Stimulated activated CD4-positive, alpha-beta T cell treated with anti-CD3 and anti-CD28 coated beads, Interleukin-2, amount 100 ng/mL, for 4 hours (primary cell): ENCODE data around the gene ADH1C.

Source experiments
- DNase-seq: peaks from one replicate; pipeline ENCODE4 v3.0.0-alpha.2; 2020; ENCODE audit warnings: low read depth

Gene ADH1C

GRCh38 chr4:99301376-99302164 lies 51.0 kb downstream of the ADH1C start:
- DNase-seq = no peak

- DNase-seq = no peak
Measured at GRCh38 chr4:99300934-99301333, 51.6 kb downstream of the ADH1C start.

- DNase-seq = no peak
Measured at GRCh38 chr4:99293357-99293756, 59.2 kb downstream of the ADH1C start.

GRCh38 chr4:99290848-99291786 lies 61.4 kb downstream of the ADH1C start, which contains the start of gene ADH1A:
Gene ADH1A (minus strand): TSS chr4:99290985. CDS start chr4:99290914, 71 bp downstream.
- DNase-seq = no peak
